ENCODE measurements around the gene SRD5A3. TPM values are rescaled to one million over a fixed set of nuclear protein-coding genes. Genes with fewer than 3 reads are reported as not detected.

The SRD5A3 gene
- total RNA-seq, 1 experiment from 2014 or later, result 7.3 TPM

DNA sequence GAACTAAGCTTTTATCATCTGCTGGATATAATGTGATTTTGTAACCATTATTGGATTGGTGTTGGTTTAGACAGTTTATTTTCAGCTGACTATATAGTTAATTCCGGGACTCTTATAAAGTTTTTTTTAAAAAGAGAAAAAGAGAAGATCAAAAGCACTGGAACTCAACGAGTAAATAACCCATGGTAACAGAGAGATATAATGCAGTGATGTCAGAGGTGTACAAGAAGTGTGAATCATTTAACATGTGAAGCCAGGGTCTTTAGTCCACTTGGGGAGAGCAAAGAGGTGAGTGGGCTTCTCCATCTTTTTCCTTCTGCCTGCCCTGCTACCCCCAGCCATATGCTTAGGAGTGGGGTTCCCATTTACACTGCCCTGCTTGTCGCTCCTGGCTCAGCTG, 52.9 kb downstream of the SRD5A3 start:
- Histone ChIP-seq H3K79me2 (ENCODE audit: low read depth) (peaks cover 63% of the 10 kb centered on the region), H3K27ac (no peak overlapping the region), H3K36me3 (ENCODE audit: low read depth) (no peaks in the 10 kb centered on the region), H3K4me1 (replicated peaks; ENCODE audit: insufficient read depth) (peaks cover 35% of the 10 kb centered on the region), H3F3A (ENCODE audit: insufficient read depth, low read depth) (peaks cover 15% of the 10 kb centered on the region; the same call in 1 of the 2 replicates), H3K9me3 (ENCODE audit: insufficient read depth, low read depth) (no peaks in the 10 kb centered on the region), H3K4me3 (peak overlapping the region; percentile 67; the same call in 1 of the 2 replicates), H3K4me2 (peak overlapping the region; percentile 95), H3K9me2 (ENCODE audit: insufficient read depth) (no peaks in the 10 kb centered on the region), H3K27me3 (ENCODE audit: insufficient read depth, low read depth) (no peaks in the 10 kb centered on the region), H4K20me1 (ENCODE audit: insufficient read depth) (peaks cover 40% of the 10 kb centered on the region), H2AFZ (no peak overlapping the region)
- POLR2A ChIA-PET (ENCODE audit: unreplicated experiment), result no interaction called here
- no peak for DNase-seq
- CTCF ChIA-PET, result no interaction called here
- no TSS peak for BruUV-seq (replicated peaks)
- intact Hi-C loops (cut with micrococcal nuclease; ENCODE audit: unreplicated experiment), result loop anchor here (1.0 to 5.0 kb wide), 3 partner anchors 37 to 387 kb away; partner anchors contain the start of gene SRD5A3
- TF ChIP-seq, protein P1, sequence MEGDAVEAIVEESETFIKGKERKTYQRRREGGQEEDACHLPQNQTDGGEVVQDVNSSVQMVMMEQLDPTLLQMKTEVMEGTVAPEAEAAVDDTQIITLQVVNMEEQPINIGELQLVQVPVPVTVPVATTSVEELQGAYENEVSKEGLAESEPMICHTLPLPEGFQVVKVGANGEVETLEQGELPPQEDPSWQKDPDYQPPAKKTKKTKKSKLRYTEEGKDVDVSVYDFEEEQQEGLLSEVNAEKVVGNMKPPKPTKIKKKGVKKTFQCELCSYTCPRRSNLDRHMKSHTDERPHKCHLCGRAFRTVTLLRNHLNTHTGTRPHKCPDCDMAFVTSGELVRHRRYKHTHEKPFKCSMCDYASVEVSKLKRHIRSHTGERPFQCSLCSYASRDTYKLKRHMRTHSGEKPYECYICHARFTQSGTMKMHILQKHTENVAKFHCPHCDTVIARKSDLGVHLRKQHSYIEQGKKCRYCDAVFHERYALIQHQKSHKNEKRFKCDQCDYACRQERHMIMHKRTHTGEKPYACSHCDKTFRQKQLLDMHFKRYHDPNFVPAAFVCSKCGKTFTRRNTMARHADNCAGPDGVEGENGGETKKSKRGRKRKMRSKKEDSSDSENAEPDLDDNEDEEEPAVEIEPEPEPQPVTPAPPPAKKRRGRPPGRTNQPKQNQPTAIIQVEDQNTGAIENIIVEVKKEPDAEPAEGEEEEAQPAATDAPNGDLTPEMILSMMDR (conservative IDR thresholded peaks at IDR 0.05), result no peak
- TF ChIP-seq EZH2 (IDR thresholded peaks at IDR 0.05; ENCODE audit: low read depth), result no peak

DNA sequence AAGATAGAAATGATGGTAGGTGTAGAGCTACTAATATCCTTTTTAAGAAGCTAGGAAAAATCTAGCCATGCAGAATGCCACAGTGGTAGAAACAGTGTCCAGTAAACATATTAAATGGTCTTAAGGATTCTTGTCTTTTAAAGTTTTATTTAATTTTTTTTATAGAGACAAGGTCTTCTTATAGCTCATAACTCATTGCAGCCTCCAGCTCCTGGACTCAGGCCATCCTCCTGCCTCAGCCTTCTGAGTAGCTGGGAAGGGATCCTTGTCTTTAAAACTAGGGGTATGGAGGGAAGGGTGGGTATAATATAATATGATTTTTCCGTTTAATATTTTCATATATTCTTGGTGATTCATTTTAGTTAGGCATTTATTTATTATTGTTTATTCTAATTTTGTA, 53.5 kb downstream of the SRD5A3 start:
- H3K27me3 ChIP-seq (ENCODE audit: insufficient read depth, low read depth), result no peaks in the 10 kb centered on the region
- no peak overlapping the region for H2AFZ ChIP-seq
- POLR2A ChIA-PET (ENCODE audit: unreplicated experiment), result interaction anchor here (0.7 kb wide), 1 partner anchor 41 kb away, joined by 5 read pairs; no protein-coding TSS in a partner anchor
- TF ChIP-seq, protein P1 (conservative IDR thresholded peaks at IDR 0.05), result no peak
- no peak for TF ChIP-seq EZH2 (IDR thresholded peaks at IDR 0.05; ENCODE audit: low read depth)
- H3K9me3 ChIP-seq (ENCODE audit: insufficient read depth, low read depth), result no peaks in the 10 kb centered on the region
- H3K36me3 ChIP-seq (ENCODE audit: low read depth), result no peaks in the 10 kb centered on the region
- intact Hi-C loops (cut with micrococcal nuclease; ENCODE audit: unreplicated experiment), result loop anchor here (5.0 kb wide), 2 partner anchors 37 to 387 kb away; no protein-coding TSS in a partner anchor
- peaks cover 69% of the 10 kb centered on the region for H3K79me2 ChIP-seq (ENCODE audit: low read depth)
- peaks cover 29% of the 10 kb centered on the region for H3K4me1 ChIP-seq (replicated peaks; ENCODE audit: insufficient read depth)
- no peak for DNase-seq
- H3K4me3 ChIP-seq, result peak overlapping the region; percentile 67; the same call in 1 of the 2 replicates
- H3K4me2 ChIP-seq, result peak overlapping the region; percentile 95
- CTCF ChIA-PET, result no interaction called here
- H3K27ac ChIP-seq, result no peak overlapping the region
- no TSS peak for BruUV-seq (replicated peaks)
- peaks cover 40% of the 10 kb centered on the region for H4K20me1 ChIP-seq (ENCODE audit: insufficient read depth)
- H3F3A ChIP-seq (ENCODE audit: insufficient read depth, low read depth), result peaks cover 9% of the 10 kb centered on the region; the same call in 1 of the 2 replicates
- H3K9me2 ChIP-seq (ENCODE audit: insufficient read depth), result no peaks in the 10 kb centered on the region

DNA sequence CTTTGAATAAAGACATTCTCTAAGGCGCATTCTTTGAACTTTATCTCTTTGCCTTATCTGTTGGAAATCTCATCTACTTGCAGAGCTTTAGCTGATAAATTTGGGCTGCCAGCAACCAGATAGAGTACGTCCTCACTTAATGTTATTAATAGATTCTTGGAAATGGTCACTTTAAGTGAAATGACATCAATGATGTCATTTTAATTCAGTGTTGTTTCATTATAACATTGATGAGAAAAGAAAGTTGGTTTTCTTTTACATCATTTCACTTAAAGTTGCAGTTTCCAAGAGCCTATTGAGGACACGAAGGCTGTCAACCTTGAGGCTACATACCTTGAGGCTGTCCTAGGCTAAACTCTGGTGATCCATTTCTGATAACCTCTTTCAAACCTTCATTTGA, 59.0 kb downstream of the SRD5A3 start:
- Histone ChIP-seq H3K4me1 (replicated peaks; ENCODE audit: insufficient read depth) (no peaks in the 10 kb centered on the region), H3K27ac (no peak overlapping the region), H3K4me3 (no peak overlapping the region), H3K36me3 (ENCODE audit: low read depth) (no peaks in the 10 kb centered on the region), H4K20me1 (ENCODE audit: insufficient read depth) (peaks cover 32% of the 10 kb centered on the region), H2AFZ (no peak overlapping the region), H3K4me2 (no peak overlapping the region), H3K27me3 (ENCODE audit: insufficient read depth, low read depth) (no peaks in the 10 kb centered on the region), H3K79me2 (ENCODE audit: low read depth) (peaks cover 86% of the 10 kb centered on the region), H3K9me2 (ENCODE audit: insufficient read depth) (no peaks in the 10 kb centered on the region), H3F3A (ENCODE audit: insufficient read depth, low read depth) (no peaks in the 10 kb centered on the region), H3K9me3 (ENCODE audit: insufficient read depth, low read depth) (no peaks in the 10 kb centered on the region)
- DNase-seq, result no peak
- intact Hi-C loops (cut with micrococcal nuclease; ENCODE audit: unreplicated experiment), result no loop called here
- ChIA-PET POLR2A (ENCODE audit: unreplicated experiment) (no interaction called here), CTCF (no interaction called here)
- BruUV-seq (replicated peaks), result no TSS peak
- TF ChIP-seq, protein P1 (conservative IDR thresholded peaks at IDR 0.05), result no peak
- no peak for TF ChIP-seq EZH2 (IDR thresholded peaks at IDR 0.05; ENCODE audit: low read depth)
